Cardiac fibroblast (primary cell): ENCODE results near the gene VAV2.
"Not testable (repeated sequence)": the region's sequence is repeated elsewhere in the genome, so short reads cannot be mapped to it uniquely, and the experiment has no call there.

Source experiments
- DNase-seq, 2 donors: peaks; one replicate each; pipeline versions ENCODE4 v3.0.0 to v3.0.0-alpha.2; 2010; ENCODE audit warnings: low read depth in 2 of 2
- H3K4me3 ChIP-seq, 2 donors: replicated peaks in 1 of 2; 1 replicate in 1 of 2; 2 replicates in 1 of 2; pipeline ENCODE4 v1.5.1; 2011; ENCODE audit warnings: low read depth in 2 of 2, low read length in 2 of 2, mild to moderate bottlenecking in 2 of 2, moderate library complexity in 1 of 2
- TF ChIP-seq, protein P1 (sequence below): IDR thresholded peaks from one replicate; pipeline ENCODE4 v1.5.1; 2011; ENCODE audit warnings: low read depth, mild to moderate bottlenecking, low read length, inconsistent platforms

VAV2 gene

GRCh38 chr9:133960568-133961129, 31.5 kb downstream of the VAV2 start:
- DNase-seq: peak in 1 of 2 donors; percentile 56
- TF ChIP-seq, protein P1, sequence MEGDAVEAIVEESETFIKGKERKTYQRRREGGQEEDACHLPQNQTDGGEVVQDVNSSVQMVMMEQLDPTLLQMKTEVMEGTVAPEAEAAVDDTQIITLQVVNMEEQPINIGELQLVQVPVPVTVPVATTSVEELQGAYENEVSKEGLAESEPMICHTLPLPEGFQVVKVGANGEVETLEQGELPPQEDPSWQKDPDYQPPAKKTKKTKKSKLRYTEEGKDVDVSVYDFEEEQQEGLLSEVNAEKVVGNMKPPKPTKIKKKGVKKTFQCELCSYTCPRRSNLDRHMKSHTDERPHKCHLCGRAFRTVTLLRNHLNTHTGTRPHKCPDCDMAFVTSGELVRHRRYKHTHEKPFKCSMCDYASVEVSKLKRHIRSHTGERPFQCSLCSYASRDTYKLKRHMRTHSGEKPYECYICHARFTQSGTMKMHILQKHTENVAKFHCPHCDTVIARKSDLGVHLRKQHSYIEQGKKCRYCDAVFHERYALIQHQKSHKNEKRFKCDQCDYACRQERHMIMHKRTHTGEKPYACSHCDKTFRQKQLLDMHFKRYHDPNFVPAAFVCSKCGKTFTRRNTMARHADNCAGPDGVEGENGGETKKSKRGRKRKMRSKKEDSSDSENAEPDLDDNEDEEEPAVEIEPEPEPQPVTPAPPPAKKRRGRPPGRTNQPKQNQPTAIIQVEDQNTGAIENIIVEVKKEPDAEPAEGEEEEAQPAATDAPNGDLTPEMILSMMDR: no peak
- H3K4me3 ChIP-seq: no peak overlapping the region

- H3K4me3 ChIP-seq: no peak overlapping the region
- TF ChIP-seq, protein P1: no peak
- no peak for DNase-seq
Measured at GRCh38 chr9:133959966-133960567, 32.1 kb downstream of the VAV2 start.

DNA sequence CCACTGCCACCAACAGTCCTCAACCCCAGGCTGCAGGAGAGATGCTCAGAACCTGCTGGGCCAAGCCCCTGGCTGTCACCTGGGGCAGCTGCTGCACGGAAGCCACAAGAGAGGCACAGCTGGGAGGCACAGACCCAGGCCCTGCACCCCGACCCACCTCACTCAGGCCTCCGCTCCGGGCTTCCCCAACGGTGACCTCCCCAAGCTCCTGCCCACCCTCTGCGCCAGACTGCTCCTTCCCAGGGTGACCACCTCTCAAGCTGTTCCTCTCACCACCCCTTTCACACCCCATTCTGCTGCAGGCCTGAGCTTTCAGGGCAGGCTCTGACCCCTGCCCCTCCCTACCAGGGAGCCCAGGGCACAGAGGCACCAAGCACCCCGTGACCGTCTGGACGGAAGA, 33.0 kb downstream of the VAV2 start:
- H3K4me3 ChIP-seq: no peak overlapping the region
- TF ChIP-seq, protein P1: no peak
- DNase-seq: no peak

GRCh38 chr9:133958756-133959155, 33.4 kb downstream of the VAV2 start:
- TF ChIP-seq, protein P1: no peak
- no peak overlapping the region for H3K4me3 ChIP-seq
- DNase-seq: no peak

GRCh38 chr9:133957772-133958171, 34.4 kb downstream of the VAV2 start:
- DNase-seq, H3K4me3 ChIP-seq: not testable (repeated sequence)

DNA sequence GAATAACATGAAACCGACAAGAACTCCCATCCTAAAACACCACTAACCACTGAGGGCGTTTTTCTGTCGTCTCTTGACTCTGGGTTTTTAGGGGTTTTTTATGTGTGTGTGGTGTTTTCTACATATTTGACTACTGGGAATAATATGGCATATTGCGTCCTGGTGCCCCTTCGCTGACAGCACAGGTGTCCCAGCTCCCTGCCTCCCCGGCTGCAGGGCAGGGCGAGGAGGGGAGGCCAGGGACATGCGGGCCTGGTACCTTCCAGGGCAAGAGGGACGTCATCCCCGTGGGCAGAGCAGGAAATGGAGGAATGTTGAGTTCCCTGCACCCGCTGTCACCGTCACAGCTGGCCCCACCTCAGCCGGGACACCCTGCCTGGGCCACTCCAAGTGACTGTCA, 34.8 kb downstream of the VAV2 start:
- DNase-seq: no peak
- TF ChIP-seq, protein P1: no peak
- H3K4me3 ChIP-seq: no peak overlapping the region

DNA sequence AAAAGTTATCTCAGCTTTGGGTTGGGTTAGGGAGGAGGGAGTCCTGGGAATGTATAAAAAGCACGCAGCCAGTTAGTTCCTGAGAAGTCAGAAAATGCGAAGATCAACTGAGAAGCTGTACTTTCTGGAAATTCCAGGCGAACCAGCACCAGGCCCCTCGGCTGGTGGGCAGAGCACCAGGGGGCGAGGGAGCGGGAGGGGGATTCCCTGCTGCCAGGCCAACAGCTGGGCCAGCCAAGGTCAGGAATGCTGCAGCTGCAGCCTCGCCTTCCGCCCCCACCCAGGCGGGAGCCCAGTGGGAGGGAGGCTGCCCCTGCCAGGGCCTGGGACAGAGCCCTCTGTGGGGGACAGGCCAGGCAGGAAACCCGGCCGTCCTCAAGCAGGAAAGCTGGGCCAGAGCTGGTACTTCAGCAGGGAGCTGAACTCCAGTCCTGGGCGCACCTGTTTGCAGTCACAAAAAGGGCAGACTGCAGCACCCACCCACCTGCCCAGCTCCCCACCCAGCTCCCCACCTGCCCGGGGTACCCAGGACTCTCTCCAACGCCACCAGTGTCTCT, 35.5 kb downstream of the VAV2 start:
- peak; percentile 20 to 46 for DNase-seq
- TF ChIP-seq, protein P1: no peak
- no peak overlapping the region for H3K4me3 ChIP-seq
